GM21576 (cell line): ENCODE data around the gene CAMKV.
"Not testable (repeated sequence)": the region's sequence is repeated elsewhere in the genome, so short reads cannot be mapped to it uniquely, and the experiment has no call there.

Source experiments
- ATAC-seq: cut with Tn5 transposase; IDR thresholded peaks from one replicate; pipeline ENCODE4 v1.9.1; 2021; ENCODE audit warnings: mild to moderate bottlenecking, moderate library complexity; ENCODE audit not compliant: unreplicated experiment

CAMKV gene

GRCh38 chr3:49869525-49870126 is at the start of gene CAMKV:
Gene CAMKV (minus strand): TSS chr3:49869906. CDS start chr3:49862388, 7,518 bp downstream.
- ATAC-seq, result no peak

- not testable (repeated sequence) for ATAC-seq
These were observed 48.3 kb upstream of the CAMKV start for GRCh38 chr3:49917806-49918590.

GRCh38 chr3:49916686-49917085 is 47.0 kb upstream of the CAMKV start:
- no peak for ATAC-seq

- ATAC-seq, result no peak
These were observed 45.2 kb upstream of the CAMKV start for GRCh38 chr3:49914906-49915305.

GRCh38 chr3:49912881-49913281 is 43.2 kb upstream of the CAMKV start:
- ATAC-seq, result no peak

- no peak for ATAC-seq
These were observed 41.9 kb upstream of the CAMKV start for GRCh38 chr3:49911611-49912010.

- no peak for ATAC-seq
These were observed 41.4 kb upstream of the CAMKV start for GRCh38 chr3:49911124-49911420.

GRCh38 chr3:49910409-49911123 is 40.9 kb upstream of the CAMKV start:
- no peak for ATAC-seq

GRCh38 chr3:49908373-49909199 is 38.9 kb upstream of the CAMKV start:
- no peak for ATAC-seq

- no peak for ATAC-seq
These were observed 36.5 kb upstream of the CAMKV start for GRCh38 chr3:49906073-49906743.

- not testable (repeated sequence) for ATAC-seq
These were observed 34.7 kb upstream of the CAMKV start for GRCh38 chr3:49904448-49904847.

- ATAC-seq, result peak; percentile 63
These were observed 34.0 kb upstream of the CAMKV start, which contains the start of gene MST1R for GRCh38 chr3:49903451-49904424. Gene MST1R (minus strand): TSS chr3:49903873. CDS start chr3:49903609, 264 bp downstream.

- ATAC-seq, result no peak
These were observed 33.0 kb upstream of the CAMKV start for GRCh38 chr3:49902511-49903345.

GRCh38 chr3:49901366-49902339 is 31.9 kb upstream of the CAMKV start:
- no peak for ATAC-seq

GRCh38 chr3:49900491-49901153 is 30.9 kb upstream of the CAMKV start:
- ATAC-seq, result no peak

- no peak for ATAC-seq
These were observed 30.1 kb upstream of the CAMKV start for GRCh38 chr3:49899815-49900214.

- no peak for ATAC-seq
These were observed 29.3 kb upstream of the CAMKV start for GRCh38 chr3:49898991-49899390.
